HAP-1 (cell line): ENCODE measurements around the gene PCNT.

ENCODE experiments used
- DNase-seq, 2 experiments: peaks; one replicate each; pipeline ENCODE4 v3.0.0-alpha.2; 2016 to 2020; ENCODE audit warnings: low spot score in 2 of 2
- H3K27me3 ChIP-seq: fragments of 250-450 bp; sonication (Bioruptor Pico); 2 replicates; pipeline ENCODE4 v1.5.1; 2020; ENCODE audit warnings: low read depth, mild to moderate bottlenecking, moderate library complexity
- H3K36me3 ChIP-seq: fragments of 250-450 bp; sonication (Bioruptor Pico); replicated peaks from 2 replicates; pipeline ENCODE4 v1.5.1; 2020; ENCODE audit warnings: mild to moderate bottlenecking
- H3K4me1 ChIP-seq: fragments of 250-450 bp; sonication (Bioruptor Pico); 2 replicates; pipeline ENCODE4 v1.5.1; 2020; ENCODE audit warnings: mild to moderate bottlenecking
- H3K4me3 ChIP-seq: fragments of 250-450 bp; sonication (Bioruptor Pico); 2 replicates; pipeline ENCODE4 v1.5.1; 2020; ENCODE audit warnings: mild to moderate bottlenecking, moderate library complexity
- H3K9me3 ChIP-seq: fragments of 250-450 bp; sonication (Bioruptor Pico); 2 replicates; pipeline ENCODE4 v1.5.1; 2020; ENCODE audit warnings: mild to moderate bottlenecking, moderate library complexity
- in situ Hi-C: fragments of 300-500 bp; cut with MboI; formaldehyde crosslinking; loops from 3 replicates; pipeline ENCODE4 v1.14.3; 2020; ENCODE audit warnings: low sequenced_read_pairs, inconsistent platforms, mixed read lengths

PCNT gene

GRCh38 chr21:46316708-46317324 is 7.1 kb upstream of the PCNT start:
- no peaks in the 10 kb centered on the region for H3K27me3 ChIP-seq
- no peaks in the 10 kb centered on the region for H3K9me3 ChIP-seq
- no peak for DNase-seq
- H3K36me3 ChIP-seq: peaks cover 51% of the 10 kb centered on the region
- in situ Hi-C loops: no loop called here
- H3K4me1 ChIP-seq: peaks cover 4% of the 10 kb centered on the region; the same call in 1 of the 2 replicates
- no peak overlapping the region for H3K4me3 ChIP-seq

DNA sequence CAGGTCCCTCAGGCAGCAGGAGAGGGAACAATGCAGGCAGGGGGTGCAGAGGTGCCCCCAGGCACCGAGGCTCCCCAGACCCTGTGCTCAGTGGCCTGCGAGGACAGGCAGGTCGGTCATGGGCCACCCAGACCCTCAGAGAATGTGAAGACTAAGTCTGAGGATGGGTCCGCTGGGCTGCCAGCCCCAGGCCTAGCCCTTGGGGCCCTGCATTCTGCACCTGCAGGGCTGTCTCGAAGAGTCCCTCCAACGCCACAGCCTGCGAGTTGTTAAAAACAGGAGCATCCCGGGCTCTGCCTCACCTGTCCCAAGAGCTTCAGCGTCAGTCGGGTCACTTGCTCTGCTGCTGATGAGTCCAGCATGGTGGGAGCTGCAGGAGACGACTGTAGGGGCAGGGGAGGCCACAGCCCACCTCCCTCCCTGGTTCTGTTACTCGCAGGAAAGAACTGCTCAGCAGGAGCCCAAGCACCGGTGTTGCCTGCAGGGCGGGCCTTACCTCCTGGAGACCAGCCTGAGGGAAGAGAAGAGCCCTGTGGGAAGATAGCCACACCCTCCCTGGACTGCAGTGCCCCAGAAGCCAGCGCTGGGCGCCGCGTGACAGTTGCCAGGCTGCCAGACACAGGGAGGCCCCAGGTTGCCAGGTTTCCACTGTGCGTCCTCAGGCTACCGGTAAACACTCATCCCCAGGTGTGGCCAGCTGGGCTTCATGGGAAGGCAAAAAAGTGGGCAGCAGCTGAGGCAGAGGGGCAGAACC is 6.1 kb upstream of the PCNT start:
- Histone ChIP-seq H3K4me1 (peaks cover 4% of the 10 kb centered on the region; the same call in 1 of the 2 replicates), H3K27me3 (no peaks in the 10 kb centered on the region), H3K36me3 (peaks cover 57% of the 10 kb centered on the region), H3K9me3 (no peaks in the 10 kb centered on the region), H3K4me3 (no peak overlapping the region)
- in situ Hi-C loops: no loop called here
- no peak for DNase-seq

- Histone ChIP-seq H3K36me3 (peaks cover 56% of the 10 kb centered on the region), H3K4me3 (no peak overlapping the region), H3K9me3 (no peaks in the 10 kb centered on the region), H3K27me3 (no peaks in the 10 kb centered on the region), H3K4me1 (peaks cover 4% of the 10 kb centered on the region; the same call in 1 of the 2 replicates)
- in situ Hi-C loops: no loop called here
- no peak for DNase-seq
Observed at GRCh38 chr21:46318464-46318845, 5.5 kb upstream of the PCNT start.

GRCh38 chr21:46319186-46319585 is 4.8 kb upstream of the PCNT start:
- DNase-seq: no peak
- Histone ChIP-seq H3K36me3 (peaks cover 57% of the 10 kb centered on the region), H3K4me1 (peaks cover 4% of the 10 kb centered on the region; the same call in 1 of the 2 replicates), H3K27me3 (no peaks in the 10 kb centered on the region), H3K9me3 (no peaks in the 10 kb centered on the region), H3K4me3 (no peak overlapping the region)
- in situ Hi-C loops: no loop called here

GRCh38 chr21:46320331-46320801 is 3.6 kb upstream of the PCNT start:
- Histone ChIP-seq H3K4me3 (peak overlapping the region; percentile 100), H3K27me3 (no peaks in the 10 kb centered on the region), H3K4me1 (peaks cover 4% of the 10 kb centered on the region; the same call in 1 of the 2 replicates), H3K36me3 (peaks cover 46% of the 10 kb centered on the region), H3K9me3 (no peaks in the 10 kb centered on the region)
- DNase-seq: no peak
- in situ Hi-C loops: no loop called here

DNA sequence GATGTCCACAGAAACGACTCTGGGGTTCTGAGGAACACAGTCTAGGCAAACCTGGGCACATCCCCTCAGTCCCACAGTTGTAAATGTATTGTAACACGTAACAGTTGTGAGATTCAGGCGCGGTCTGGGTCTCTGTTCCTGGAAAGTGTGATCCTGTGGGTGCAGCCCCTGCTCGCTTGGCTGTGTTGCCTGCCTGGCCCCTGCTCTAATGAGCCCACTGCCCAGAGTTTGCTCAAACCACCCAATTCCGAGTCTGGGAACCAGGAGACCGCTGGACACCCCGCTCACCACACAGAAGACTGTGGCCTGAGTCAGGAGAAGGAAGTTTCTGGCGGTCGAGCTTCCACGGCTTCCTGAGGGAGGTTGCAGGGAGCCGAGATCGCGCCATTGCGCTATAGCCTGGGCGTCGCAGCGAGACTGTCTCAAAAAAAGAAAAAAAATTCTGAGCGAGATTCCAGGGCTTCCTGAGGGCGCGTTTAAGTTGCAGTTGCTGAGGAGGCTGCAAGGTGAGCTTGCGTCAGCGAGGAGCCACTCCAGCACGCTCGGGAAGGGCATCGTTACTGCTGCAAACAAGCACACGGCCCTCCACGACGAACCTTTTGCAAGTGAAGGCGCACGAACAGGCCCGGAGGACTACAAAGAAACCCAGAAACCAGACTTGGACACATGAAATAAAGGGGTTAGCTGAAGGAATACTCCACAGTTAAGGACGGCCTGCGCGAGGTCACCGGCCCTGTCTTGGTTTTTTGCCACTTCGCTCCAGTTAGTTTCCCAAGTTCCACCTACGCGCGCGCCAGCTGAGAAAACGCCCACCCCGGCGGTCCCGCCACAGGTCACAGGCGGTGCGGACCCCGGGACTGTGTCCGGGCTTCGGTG is 1.4 kb upstream of the PCNT start:
- H3K4me1 ChIP-seq: peaks cover 4% of the 10 kb centered on the region
- peak overlapping the region; percentile 100 for H3K4me3 ChIP-seq
- peaks cover 44% of the 10 kb centered on the region for H3K36me3 ChIP-seq
- no peaks in the 10 kb centered on the region for H3K27me3 ChIP-seq
- H3K9me3 ChIP-seq: no peaks in the 10 kb centered on the region
- peak in 1 of 2 experiments; percentile 37 for DNase-seq
- in situ Hi-C loops: no loop called here

DNA sequence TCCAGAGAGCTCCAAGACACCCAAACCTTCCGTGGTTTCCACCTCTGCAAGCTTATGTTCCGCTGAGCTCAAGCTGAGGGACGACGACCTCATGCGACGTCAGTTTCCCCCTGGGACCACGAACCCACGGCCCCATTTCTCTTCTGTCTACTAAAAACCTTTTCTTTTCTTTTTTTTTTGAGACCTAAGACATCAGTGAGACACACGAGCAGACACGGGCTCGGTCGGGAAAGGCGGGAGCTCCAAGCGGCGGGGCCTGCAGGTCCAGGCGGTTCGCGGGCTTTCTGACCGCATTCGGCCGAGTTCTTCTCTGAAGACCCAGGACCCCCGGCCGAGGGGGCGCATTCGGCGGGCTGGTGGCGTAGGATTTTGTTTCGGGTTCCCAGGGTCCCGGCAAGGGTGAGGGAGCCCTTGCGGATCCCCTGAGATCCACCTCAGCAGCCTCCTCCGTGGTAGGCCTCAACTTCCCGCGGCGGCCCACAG is 688 bp upstream of the PCNT start:
- H3K27me3 ChIP-seq: no peaks in the 10 kb centered on the region
- H3K36me3 ChIP-seq: peaks cover 39% of the 10 kb centered on the region
- no peak for DNase-seq
- in situ Hi-C loops: no loop called here
- H3K9me3 ChIP-seq: no peaks in the 10 kb centered on the region
- peaks cover 4% of the 10 kb centered on the region for H3K4me1 ChIP-seq
- H3K4me3 ChIP-seq: peak overlapping the region; percentile 100

- Histone ChIP-seq H3K4me1 (peaks cover 4% of the 10 kb centered on the region), H3K27me3 (no peaks in the 10 kb centered on the region), H3K9me3 (no peaks in the 10 kb centered on the region), H3K4me3 (peak overlapping the region; percentile 100), H3K36me3 (peaks cover 45% of the 10 kb centered on the region)
- peak; percentile 65 to 92 for DNase-seq
- in situ Hi-C loops: no loop called here
Observed at GRCh38 chr21:46324390-46325072, 575 bp downstream of the PCNT start.

DNA sequence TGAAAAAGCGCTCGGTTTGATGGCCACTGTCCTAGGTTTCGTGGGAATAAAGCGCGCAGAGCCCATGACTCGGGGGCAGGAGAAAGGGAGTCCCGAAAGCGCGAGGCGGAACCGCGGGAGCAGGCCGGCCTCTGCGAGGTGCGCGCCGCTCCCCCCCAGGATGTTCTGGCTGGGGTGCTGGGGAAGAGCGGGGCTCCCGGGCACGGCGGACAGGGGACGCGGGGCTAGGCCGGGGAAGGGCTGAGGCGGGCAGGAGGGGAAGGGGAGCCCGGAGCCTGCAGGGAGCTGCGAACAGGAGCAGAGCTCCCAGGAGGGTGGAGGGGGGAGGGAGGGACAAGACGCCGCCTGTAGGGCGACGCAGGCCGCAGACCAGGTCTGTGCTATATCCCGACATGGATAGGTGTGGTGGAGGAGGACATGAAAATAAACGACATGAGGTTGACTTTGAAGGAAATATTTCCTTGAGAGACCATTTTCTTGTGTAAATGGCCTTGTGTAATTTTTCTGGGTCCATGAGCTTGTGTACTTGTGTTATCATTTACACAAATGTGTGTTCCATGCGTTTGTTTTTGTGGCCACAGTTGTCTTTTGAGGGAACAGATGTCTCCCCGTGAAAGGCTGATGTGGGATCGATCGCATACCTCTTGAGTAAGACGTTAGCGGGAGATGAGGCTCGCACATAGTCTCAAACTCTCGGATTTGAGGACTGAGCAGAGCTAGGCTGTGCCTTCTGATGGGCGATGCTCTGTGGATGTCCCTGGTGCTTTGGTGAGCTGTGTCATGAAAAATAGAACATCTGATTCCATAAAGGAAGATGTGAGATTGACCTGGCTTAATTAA is 1.3 kb downstream of the PCNT start:
- DNase-seq: peak; percentile 36 to 75
- Histone ChIP-seq H3K4me1 (peaks cover 4% of the 10 kb centered on the region), H3K27me3 (no peaks in the 10 kb centered on the region), H3K9me3 (no peaks in the 10 kb centered on the region), H3K36me3 (peaks cover 52% of the 10 kb centered on the region), H3K4me3 (peak overlapping the region; percentile 100)
- in situ Hi-C loops: no loop called here

DNA sequence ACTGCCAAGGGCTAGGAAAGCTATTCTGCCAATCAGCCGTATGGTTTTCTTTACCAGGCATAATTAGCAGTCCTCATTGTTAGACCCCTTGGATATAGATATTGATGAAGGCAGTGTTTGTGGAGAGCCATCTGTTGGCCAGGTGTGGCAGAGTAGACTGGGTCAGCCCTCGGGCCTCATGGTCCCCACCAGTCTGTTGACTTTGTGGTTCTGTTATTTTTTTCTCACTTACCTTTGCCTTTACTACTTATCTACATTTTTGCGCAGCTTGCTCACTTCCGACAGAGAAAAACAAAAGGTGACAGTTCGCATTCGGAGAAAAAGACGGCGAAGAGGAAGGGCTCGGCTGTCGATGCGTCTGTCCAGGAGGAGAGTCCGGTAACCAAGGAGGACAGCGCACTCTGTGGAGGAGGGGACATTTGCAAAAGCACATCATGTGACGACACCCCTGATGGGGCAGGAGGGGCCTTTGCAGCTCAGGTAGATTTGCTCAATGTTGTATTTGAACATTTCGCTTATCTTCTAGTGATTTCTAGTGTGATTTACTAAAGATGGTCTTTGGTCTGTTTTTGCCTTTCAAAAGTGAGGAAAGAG is 2.3 kb downstream of the PCNT start:
- in situ Hi-C loops: no loop called here
- no peak for DNase-seq
- H3K9me3 ChIP-seq: no peaks in the 10 kb centered on the region
- peaks cover 51% of the 10 kb centered on the region for H3K36me3 ChIP-seq
- no peaks in the 10 kb centered on the region for H3K27me3 ChIP-seq
- no peaks in the 10 kb centered on the region; the same call in none of the 2 replicates for H3K4me1 ChIP-seq
- no peak overlapping the region; the same call in 1 of the 2 replicates for H3K4me3 ChIP-seq

DNA sequence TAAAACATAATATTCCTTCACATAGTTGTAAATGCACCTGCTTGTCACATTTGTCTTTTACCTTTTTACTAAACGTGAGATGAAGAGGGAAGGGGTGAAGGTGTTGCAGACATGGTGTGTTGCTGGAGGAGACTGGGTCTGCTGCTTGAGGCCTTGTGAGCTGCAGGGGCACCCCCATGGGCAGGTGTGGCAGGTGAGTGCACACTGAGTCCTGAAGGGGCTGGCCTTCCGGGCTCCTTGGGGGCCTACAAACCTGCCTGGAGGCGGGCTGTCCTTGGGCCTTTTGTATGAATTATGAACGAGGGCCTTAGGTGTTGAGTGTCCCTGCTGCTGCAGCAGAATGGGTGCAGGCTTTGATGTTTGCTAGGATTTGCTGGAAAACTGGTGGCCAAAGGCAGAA is 3.8 kb downstream of the PCNT start:
- H3K27me3 ChIP-seq: no peaks in the 10 kb centered on the region
- in situ Hi-C loops: no loop called here
- H3K4me1 ChIP-seq: no peaks in the 10 kb centered on the region; the same call in none of the 2 replicates
- DNase-seq: no peak
- no peak overlapping the region for H3K4me3 ChIP-seq
- H3K9me3 ChIP-seq: no peaks in the 10 kb centered on the region
- peaks cover 52% of the 10 kb centered on the region for H3K36me3 ChIP-seq

- DNase-seq: no peak
- Histone ChIP-seq H3K27me3 (no peaks in the 10 kb centered on the region), H3K36me3 (peaks cover 51% of the 10 kb centered on the region), H3K4me1 (no peaks in the 10 kb centered on the region; the same call in none of the 2 replicates), H3K4me3 (no peak overlapping the region), H3K9me3 (no peaks in the 10 kb centered on the region)
- in situ Hi-C loops: no loop called here
Observed at GRCh38 chr21:46328151-46328550, 4.2 kb downstream of the PCNT start.
